ENCODE measurements around the gene FBH1. TPM values are rescaled to one million over a fixed set of nuclear protein-coding genes. Genes with fewer than 3 reads are reported as not detected.

The FBH1 gene
- total and polyA plus RNA-seq, 2 donors from 2014 or later: 70.7 to 76.5 TPM

- Histone ChIP-seq H3K9ac (ENCODE audit: low read length in 3 of 3) (no peak overlapping the region), H3K9me3 (ENCODE audit: control insufficient read depth in 2 of 3, insufficient read depth in 1 of 3, low read length in 3 of 3) (no peaks in the 10 kb centered on the region), H3K4me1 (ENCODE audit: control insufficient read depth in 2 of 3, insufficient read depth in 2 of 3, low read depth in 1 of 3, low read length in 3 of 3) (no peaks in the 10 kb centered on the region), H3K27ac (ENCODE audit: low read depth in 2 of 2, low read length in 2 of 2) (no peak overlapping the region), H3K27me3 (ENCODE audit: control insufficient read depth, insufficient read depth, low read length) (no peaks in the 10 kb centered on the region), H3K4me3 (ENCODE audit: low read length in 3 of 3) (no peak overlapping the region), H3K36me3 (ENCODE audit: control insufficient read depth in 2 of 3, insufficient read depth in 3 of 3, low read length in 3 of 3) (peaks cover 3 to 58% (median 27%) of the 10 kb centered on the region in 3 donors)
- no peak for DNase-seq
- FAIRE-seq: no peak
- intact Hi-C loops (cut with DNase I): no loop called here
- TF ChIP-seq CTCF (IDR thresholded peaks at IDR 0.05; ENCODE audit: borderline replicate concordance, extremely low read depth, insufficient read depth): no peak
Observed at GRCh38 chr10:5933909-5934546, 44.0 kb downstream of the FBH1 start.

DNA sequence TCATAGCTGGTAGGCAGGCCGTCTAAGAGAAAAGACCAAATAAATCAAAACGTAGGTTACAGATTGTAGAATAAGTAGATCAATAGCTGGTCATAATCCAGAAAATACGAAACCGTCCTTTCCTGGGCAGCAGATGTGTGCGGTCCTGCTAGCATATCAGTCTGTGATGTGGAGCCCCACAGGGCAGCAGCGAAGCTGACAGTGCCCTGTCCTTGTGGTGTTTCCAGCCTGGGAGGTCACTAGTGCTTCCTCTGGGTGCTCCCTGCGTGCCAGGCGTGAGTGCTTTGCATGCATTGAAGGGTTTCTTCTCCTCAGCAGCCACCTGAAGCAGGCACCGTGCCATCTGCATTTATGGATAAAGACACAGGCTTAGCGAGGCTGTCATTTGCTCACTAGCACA is 45.6 kb downstream of the FBH1 start:
- Histone ChIP-seq H3K27me3 (ENCODE audit: control insufficient read depth, insufficient read depth, low read length) (no peaks in the 10 kb centered on the region), H3K4me1 (ENCODE audit: control insufficient read depth in 2 of 3, insufficient read depth in 2 of 3, low read depth in 1 of 3, low read length in 3 of 3) (no peaks in the 10 kb centered on the region), H3K4me3 (ENCODE audit: low read length in 3 of 3) (no peak overlapping the region), H3K36me3 (ENCODE audit: control insufficient read depth in 2 of 3, insufficient read depth in 3 of 3, low read length in 3 of 3) (peaks cover 3 to 44% (median 24%) of the 10 kb centered on the region in 3 donors), H3K9me3 (ENCODE audit: control insufficient read depth in 2 of 3, insufficient read depth in 1 of 3, low read length in 3 of 3) (no peaks in the 10 kb centered on the region), H3K9ac (ENCODE audit: low read length in 3 of 3) (no peak overlapping the region), H3K27ac (ENCODE audit: low read depth in 2 of 2, low read length in 2 of 2) (no peak overlapping the region)
- DNase-seq: peak in 1 of 5 donors; percentile 43
- intact Hi-C loops (cut with DNase I): no loop called here
- no peak for TF ChIP-seq CTCF (IDR thresholded peaks at IDR 0.05; ENCODE audit: borderline replicate concordance, extremely low read depth, insufficient read depth)
- FAIRE-seq: no peak

GRCh38 chr10:5937016-5937415 is 47.0 kb downstream of the FBH1 start:
- Histone ChIP-seq H3K27me3 (ENCODE audit: control insufficient read depth, insufficient read depth, low read length) (no peaks in the 10 kb centered on the region), H3K36me3 (ENCODE audit: control insufficient read depth in 2 of 3, insufficient read depth in 3 of 3, low read length in 3 of 3) (peaks cover 3 to 43% (median 24%) of the 10 kb centered on the region in 3 donors), H3K4me3 (ENCODE audit: low read length in 3 of 3) (no peak overlapping the region), H3K9me3 (ENCODE audit: control insufficient read depth in 2 of 3, insufficient read depth in 1 of 3, low read length in 3 of 3) (no peaks in the 10 kb centered on the region), H3K4me1 (ENCODE audit: control insufficient read depth in 2 of 3, insufficient read depth in 2 of 3, low read depth in 1 of 3, low read length in 3 of 3) (no peaks in the 10 kb centered on the region), H3K9ac (ENCODE audit: low read length in 3 of 3) (no peak overlapping the region), H3K27ac (ENCODE audit: low read depth in 2 of 2, low read length in 2 of 2) (no peak overlapping the region)
- no peak for FAIRE-seq
- intact Hi-C loops (cut with DNase I): no loop called here
- no peak for TF ChIP-seq CTCF (IDR thresholded peaks at IDR 0.05; ENCODE audit: borderline replicate concordance, extremely low read depth, insufficient read depth)
- no peak for DNase-seq

DNA sequence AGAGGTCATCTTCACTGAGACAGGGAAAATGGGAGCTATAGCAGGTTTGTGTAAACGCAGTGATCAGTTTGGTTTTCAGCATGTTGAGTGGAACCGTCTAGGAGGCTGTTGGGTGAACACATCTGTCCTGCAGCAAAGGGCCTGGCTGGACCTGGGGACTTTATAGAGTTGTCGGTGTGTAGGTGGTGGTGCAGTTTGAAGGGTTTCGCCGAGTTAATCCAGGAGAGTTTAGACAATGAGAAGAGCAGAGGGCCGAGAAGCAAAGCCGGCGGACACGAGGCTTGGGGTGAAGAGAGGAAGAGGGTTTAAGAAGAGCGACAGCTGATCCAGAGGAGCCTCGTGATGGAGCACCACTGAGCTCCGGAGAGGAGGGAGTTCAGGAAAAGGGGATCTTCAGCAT is 48.2 kb downstream of the FBH1 start:
- Histone ChIP-seq H3K9me3 (ENCODE audit: control insufficient read depth in 2 of 3, insufficient read depth in 1 of 3, low read length in 3 of 3) (no peaks in the 10 kb centered on the region), H3K9ac (ENCODE audit: low read length in 3 of 3) (no peak overlapping the region), H3K27ac (ENCODE audit: low read depth in 2 of 2, low read length in 2 of 2) (no peak overlapping the region), H3K27me3 (ENCODE audit: control insufficient read depth, insufficient read depth, low read length) (no peaks in the 10 kb centered on the region), H3K4me1 (ENCODE audit: control insufficient read depth in 2 of 3, insufficient read depth in 2 of 3, low read depth in 1 of 3, low read length in 3 of 3) (peaks cover 0 to 3% (median under 1%) of the 10 kb centered on the region in 3 donors), H3K4me3 (ENCODE audit: low read length in 3 of 3) (no peak overlapping the region), H3K36me3 (ENCODE audit: control insufficient read depth in 2 of 3, insufficient read depth in 3 of 3, low read length in 3 of 3) (peaks cover 3 to 33% (median 24%) of the 10 kb centered on the region in 3 donors)
- intact Hi-C loops (cut with DNase I): no loop called here
- no peak for TF ChIP-seq CTCF (IDR thresholded peaks at IDR 0.05; ENCODE audit: borderline replicate concordance, extremely low read depth, insufficient read depth)
- DNase-seq (no peak), FAIRE-seq (no peak)
